ENCODE results near the gene EFNA1. TPM values are rescaled to one million over a fixed set of nuclear protein-coding genes. Genes with fewer than 3 reads are reported as not detected.

The EFNA1 gene
- total RNA-seq, 1 donor from 2014 or later, result not detected

GRCh38 chr1:155126556-155127104 is 1.0 kb upstream of the EFNA1 start:
- Mint-ChIP-seq H3K4me3 (peak overlapping the region; percentile 79), H3K4me1 (peaks cover 30% of the 10 kb centered on the region), H3K27me3 (peaks cover 43% of the 10 kb centered on the region), H3K27ac (no peak overlapping the region), H3K9me3 (no peaks in the 10 kb centered on the region), H3K36me3 (ENCODE audit: low read depth) (no peaks in the 10 kb centered on the region)
- intact Hi-C loops (cut with micrococcal nuclease), result loop anchor here (1.0 to 5.0 kb wide), 2 partner anchors 9 to 34 kb away; partner anchors contain the start of gene SLC50A1
- CTCF ChIA-PET, result interaction anchor here (1.4 kb wide), 1 partner anchor 46 kb away, joined by 4 read pairs; the partner anchor contains the start of gene KRTCAP2
- no peak for TF ChIP-seq CTCF (IDR thresholded peaks at IDR 0.05)
- POLR2A ChIA-PET, result interaction anchor here (2.1 kb wide), 1 partner anchor 41 kb away, joined by 6 read pairs; no protein-coding TSS in a partner anchor
- no peak for DNase-seq
- ATAC-seq (ENCODE audit: low read depth), result peak; percentile 52

- ATAC-seq (ENCODE audit: low read depth) (no peak), DNase-seq (no peak)
- no peak for TF ChIP-seq CTCF (IDR thresholded peaks at IDR 0.05)
- POLR2A ChIA-PET, result interaction anchor here (0.6 to 1.8 kb wide), 6 partner anchors 15 to 245 kb away, joined by 3 to 7 read pairs (median 4); partner anchors contain the start of gene KRTCAP2
- no peaks in the 10 kb centered on the region for H3K9me3 Mint-ChIP-seq
- no peak overlapping the region for H3K27ac Mint-ChIP-seq
- peak overlapping the region; percentile 68 for H3K4me3 Mint-ChIP-seq
- CTCF ChIA-PET, result interaction anchor here (1.4 to 1.6 kb wide), 3 partner anchors 33 to 45 kb away, joined by 4 read pairs; partner anchors contain the start of gene KRTCAP2
- peaks cover 41% of the 10 kb centered on the region for H3K27me3 Mint-ChIP-seq
- no peaks in the 10 kb centered on the region for H3K36me3 Mint-ChIP-seq (ENCODE audit: low read depth)
- intact Hi-C loops (cut with micrococcal nuclease), result loop anchor here (1.0 to 5.0 kb wide), 2 partner anchors 7 to 36 kb away; partner anchors contain the start of gene SLC50A1
- H3K4me1 Mint-ChIP-seq, result peaks cover 30% of the 10 kb centered on the region
Observed at GRCh38 chr1:155127967-155128754, 485 bp downstream of the EFNA1 start.

GRCh38 chr1:155128755-155129473 is 1.2 kb downstream of the EFNA1 start:
- intact Hi-C loops (cut with micrococcal nuclease), result loop anchor here (5.0 kb wide), 1 partner anchor 37 kb away; no protein-coding TSS in a partner anchor
- Mint-ChIP-seq H3K36me3 (ENCODE audit: low read depth) (no peaks in the 10 kb centered on the region), H3K27me3 (peaks cover 41% of the 10 kb centered on the region), H3K27ac (no peak overlapping the region), H3K4me3 (peak overlapping the region; percentile 52), H3K9me3 (no peaks in the 10 kb centered on the region), H3K4me1 (peaks cover 30% of the 10 kb centered on the region)
- TF ChIP-seq CTCF (IDR thresholded peaks at IDR 0.05), result no peak
- ChIA-PET CTCF (interaction anchor here (0.7 to 1.6 kb wide), 3 partner anchors 34 to 38 kb away, joined by 3 to 4 read pairs (median 4); no protein-coding TSS in a partner anchor), POLR2A (interaction anchor here (0.6 to 1.8 kb wide), 3 partner anchors 14 to 43 kb away, joined by 3 to 7 read pairs (median 6); no protein-coding TSS in a partner anchor)
- DNase-seq, result no peak
- ATAC-seq (ENCODE audit: low read depth), result no peak

GRCh38 chr1:155130272-155131006 is 2.8 kb downstream of the EFNA1 start:
- Mint-ChIP-seq H3K9me3 (no peaks in the 10 kb centered on the region), H3K36me3 (ENCODE audit: low read depth) (peaks cover 3% of the 10 kb centered on the region), H3K4me3 (no peak overlapping the region), H3K27ac (no peak overlapping the region), H3K27me3 (peaks cover 34% of the 10 kb centered on the region), H3K4me1 (peaks cover 39% of the 10 kb centered on the region)
- ChIA-PET CTCF (interaction anchor here (1.4 to 1.8 kb wide), 2 partner anchors 37 to 39 kb away, joined by 3 to 6 read pairs; no protein-coding TSS in a partner anchor), POLR2A (interaction anchor here (0.6 to 1.1 kb wide), 2 partner anchors 21 to 43 kb away, joined by 3 read pairs; partner anchors contain the start of gene KRTCAP2)
- intact Hi-C loops (cut with micrococcal nuclease), result no loop called here
- ATAC-seq (ENCODE audit: low read depth), result no peak
- TF ChIP-seq CTCF (IDR thresholded peaks at IDR 0.05), result no peak
- DNase-seq, result no peak
